HG03060 (cell line): Measurements from ENCODE around the gene ARID3A.

Source experiments
- ATAC-seq: cut with Tn5 transposase; IDR thresholded peaks from one replicate; pipeline ENCODE4 v1.9.1; 2021; ENCODE audit warnings: low read depth, moderate number of reproducible peaks; ENCODE audit not compliant: unreplicated experiment

Gene ARID3A

GRCh38 chr19:980133-980998, 54.5 kb downstream of the ARID3A start:
- ATAC-seq = no peak

- no peak for ATAC-seq
Measured at GRCh38 chr19:982567-983170, 56.8 kb downstream of the ARID3A start.

DNA sequence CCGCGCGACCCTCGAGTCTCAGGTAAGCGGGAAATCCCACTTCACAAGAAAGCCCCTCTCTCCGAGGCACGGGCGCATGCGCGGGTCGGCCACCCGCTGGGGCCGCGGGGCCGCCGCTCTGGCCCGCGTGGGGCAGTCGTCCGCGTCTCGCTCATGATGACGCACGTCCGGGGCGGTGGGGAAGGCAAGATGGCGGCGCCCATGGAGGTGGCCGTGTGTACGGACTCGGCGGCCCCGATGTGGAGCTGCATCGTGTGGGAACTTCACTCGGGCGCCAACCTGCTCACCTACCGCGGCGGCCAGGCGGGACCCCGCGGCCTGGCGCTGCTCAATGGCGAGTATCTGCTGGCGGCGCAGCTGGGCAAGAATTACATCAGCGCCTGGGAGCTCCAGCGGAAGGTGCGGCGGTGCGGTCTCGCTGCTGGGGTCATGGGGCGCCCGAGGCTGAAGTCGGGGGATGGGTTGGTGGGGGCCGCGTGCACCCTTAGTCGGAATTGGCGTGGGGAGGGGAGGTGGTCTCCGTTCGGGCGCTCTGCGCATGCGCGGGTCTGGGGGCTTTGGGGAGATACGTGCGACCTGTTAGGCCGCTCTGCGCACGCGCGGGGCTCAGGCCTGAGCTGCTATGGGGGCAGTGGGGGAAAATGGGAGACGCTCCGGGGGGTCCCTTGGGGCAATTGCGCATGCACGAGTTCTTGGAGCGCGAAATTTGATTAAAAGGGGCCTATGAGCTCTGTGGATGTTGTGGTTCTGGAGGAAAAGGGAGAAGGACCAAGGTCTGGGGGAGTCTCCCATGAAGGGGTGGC, 58.5 kb downstream of the ARID3A start, which contains the start of gene WDR18:
Gene WDR18 (plus strand): TSS at position 181 of the 803 bp plus-strand sequence. CDS start 9 bp downstream, at position 190.
- no peak for ATAC-seq

GRCh38 chr19:986083-986482, 60.2 kb downstream of the ARID3A start:
- ATAC-seq = no peak

- no peak for ATAC-seq
Measured at GRCh38 chr19:988081-988480, 62.2 kb downstream of the ARID3A start.

DNA sequence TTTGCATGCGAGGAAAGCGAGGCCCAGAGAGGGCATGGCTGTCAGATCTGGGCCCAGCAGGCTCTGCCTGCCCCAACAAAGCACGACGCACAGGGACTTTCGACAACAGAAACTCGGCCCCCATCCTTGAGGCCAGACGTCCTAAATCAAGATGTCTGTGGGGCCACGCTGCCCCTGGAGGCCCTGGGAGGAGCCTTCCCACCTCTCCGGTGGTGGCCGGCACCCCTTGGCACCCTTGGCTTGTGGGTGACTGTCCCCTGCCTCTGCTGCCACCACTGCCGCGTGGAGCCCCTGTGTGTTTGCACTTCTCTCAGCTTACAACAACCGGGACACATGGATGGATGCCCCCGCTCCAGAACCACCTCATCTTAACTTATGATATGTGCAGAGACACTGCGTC, 62.7 kb downstream of the ARID3A start:
- ATAC-seq = no peak

- ATAC-seq = no peak
Measured at GRCh38 chr19:989381-990081, 63.7 kb downstream of the ARID3A start.

GRCh38 chr19:990119-990571, 64.3 kb downstream of the ARID3A start:
- no peak for ATAC-seq

DNA sequence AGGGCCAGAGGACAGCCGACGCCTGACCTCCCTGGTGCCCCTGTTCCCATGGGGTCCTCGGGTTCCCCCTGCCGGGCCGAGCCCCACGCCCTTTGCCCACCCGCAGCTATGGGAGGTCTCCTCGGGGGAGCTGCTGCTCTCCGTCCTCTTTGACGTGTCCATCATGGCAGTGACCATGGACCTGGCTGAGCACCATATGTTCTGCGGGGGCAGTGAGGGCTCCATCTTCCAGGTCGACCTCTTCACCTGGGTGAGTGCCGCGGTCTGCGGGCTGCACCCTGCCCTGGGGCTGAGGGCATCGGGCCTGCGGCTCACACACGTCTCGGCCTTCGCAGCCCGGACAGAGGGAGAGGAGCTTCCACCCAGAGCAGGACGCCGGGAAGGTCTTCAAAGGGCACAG, 64.9 kb downstream of the ARID3A start:
- ATAC-seq = no peak

DNA sequence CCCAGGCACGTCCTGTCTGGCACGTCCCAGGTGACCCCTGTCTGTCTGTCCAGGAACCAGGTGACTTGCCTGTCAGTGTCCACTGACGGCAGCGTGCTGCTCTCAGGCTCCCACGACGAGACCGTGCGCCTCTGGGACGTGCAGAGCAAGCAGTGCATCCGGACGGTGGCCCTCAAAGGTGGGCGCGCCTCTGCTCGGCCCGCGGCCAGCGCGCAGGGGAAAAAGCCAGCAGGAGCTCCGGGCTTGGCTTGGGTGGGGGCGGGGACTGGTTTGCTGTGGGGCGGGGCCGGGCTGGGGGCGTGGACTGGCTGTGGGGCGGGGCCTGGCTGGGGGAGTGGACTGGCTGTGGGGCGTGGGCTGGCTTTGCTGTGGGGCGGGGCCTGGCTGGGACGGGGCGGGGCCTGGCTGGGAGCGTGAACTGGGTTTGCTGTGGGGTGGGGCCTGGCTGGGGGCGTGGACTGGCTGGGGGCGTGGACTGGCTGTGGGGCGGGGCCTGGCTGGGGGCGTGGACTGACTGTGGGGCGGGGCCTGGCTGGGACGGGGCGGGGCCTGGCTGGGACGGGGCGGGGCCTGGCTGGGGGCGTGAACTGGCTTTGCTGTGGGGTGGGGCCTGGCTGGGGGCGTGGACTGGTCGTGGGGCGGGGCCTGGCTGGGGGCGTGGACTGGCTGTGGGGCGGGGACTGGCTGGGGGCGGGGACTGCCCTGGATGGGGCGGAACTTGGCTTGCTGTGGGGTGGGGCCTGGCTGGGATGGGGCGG, 65.5 kb downstream of the ARID3A start:
- ATAC-seq = no peak

GRCh38 chr19:991932-992669, 66.3 kb downstream of the ARID3A start:
- no peak for ATAC-seq

DNA sequence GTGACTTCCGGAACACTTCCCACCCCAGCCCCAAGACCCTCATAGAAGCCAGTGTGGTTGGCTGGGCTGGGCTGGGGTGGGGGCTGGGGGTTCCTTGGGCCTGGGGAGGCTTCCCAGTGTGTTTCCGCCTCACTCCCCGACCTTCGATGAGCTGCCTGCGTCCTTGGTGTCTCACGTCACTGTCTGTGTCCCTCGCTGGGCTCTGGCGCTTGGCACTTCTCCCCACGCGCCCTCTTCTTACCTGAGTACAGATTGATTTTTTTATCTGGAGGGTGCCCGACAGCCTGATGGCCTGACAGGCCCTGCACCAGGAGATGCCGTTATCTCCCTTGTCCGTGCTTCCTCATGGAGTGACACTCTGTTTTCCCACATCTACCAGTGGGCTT, 66.8 kb downstream of the ARID3A start:
- ATAC-seq = no peak

- ATAC-seq = no peak
Measured at GRCh38 chr19:993361-993830, 67.6 kb downstream of the ARID3A start.

GRCh38 chr19:993831-994393, 68.1 kb downstream of the ARID3A start:
- no peak for ATAC-seq

DNA sequence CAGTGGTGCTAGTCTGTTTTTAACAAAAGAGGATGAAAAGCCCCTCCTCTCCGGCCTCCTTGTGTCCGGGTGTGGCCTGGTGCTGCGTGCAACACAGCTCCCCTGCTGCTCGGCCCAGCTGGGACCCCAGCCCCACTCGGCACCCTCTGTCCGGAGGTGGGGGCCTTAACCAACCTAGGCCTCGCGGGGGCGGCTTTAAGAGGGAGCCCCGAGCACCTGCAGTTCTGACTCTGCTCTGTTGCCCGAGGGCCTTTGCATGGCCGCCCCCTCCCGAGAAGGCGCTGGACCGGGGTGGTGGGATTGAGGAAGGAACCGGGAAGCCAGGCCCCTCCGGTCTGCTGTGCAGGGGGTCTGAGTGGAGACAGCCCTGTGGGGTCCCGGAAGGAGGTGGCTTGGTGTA, 68.7 kb downstream of the ARID3A start:
- ATAC-seq = no peak

- ATAC-seq = no peak
Measured at GRCh38 chr19:995051-995827, 69.4 kb downstream of the ARID3A start.

DNA sequence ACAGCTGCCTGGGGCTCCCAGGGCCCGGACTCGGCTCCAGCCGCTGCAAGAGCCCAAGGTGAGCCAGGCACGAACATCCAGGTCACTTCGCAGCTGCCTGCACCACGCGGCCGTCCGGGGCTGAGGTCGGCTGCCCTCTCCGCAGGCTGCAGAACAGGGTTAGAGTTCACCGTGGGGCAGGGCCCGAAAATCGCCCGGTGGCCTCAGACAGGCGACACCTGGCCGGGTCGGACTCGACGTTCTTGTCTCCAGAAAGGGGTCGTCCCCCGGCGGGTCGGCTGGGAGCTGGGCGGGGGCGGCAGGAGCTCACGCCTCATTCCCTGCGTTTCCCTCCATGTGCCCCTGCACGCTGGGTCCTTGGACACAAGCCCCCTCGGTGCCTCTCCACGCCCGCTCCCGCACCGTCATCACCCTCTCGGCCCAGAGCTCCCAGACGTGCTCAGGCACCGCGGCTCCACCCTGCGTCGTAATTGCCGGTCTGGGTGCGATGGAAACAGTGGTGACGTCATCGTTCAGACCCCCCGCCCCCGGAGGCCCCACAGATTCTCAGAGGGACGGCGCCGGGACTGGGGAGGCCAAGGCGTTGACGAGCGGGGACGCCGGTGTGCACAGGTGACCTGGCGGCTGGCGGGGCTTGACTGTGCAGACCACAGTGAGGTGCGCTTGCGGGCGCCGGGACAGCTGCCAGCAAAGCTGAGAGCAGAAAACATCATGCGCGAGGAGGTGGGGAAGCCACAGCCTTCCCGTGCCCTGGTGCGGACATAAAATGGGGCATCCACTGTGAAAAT, 70.4 kb downstream of the ARID3A start:
- ATAC-seq = no peak
